Stimulated activated CD8-positive, alpha-beta memory T cell treated with anti-CD3 and anti-CD28 coated beads, Interleukin-4, amount 100 ng/mL, for 24 hours (primary cell): Measurements from ENCODE around the gene ARHGEF19.
"Not testable (repeated sequence)": the region's sequence is repeated elsewhere in the genome, so short reads cannot be mapped to it uniquely, and the experiment has no call there.

Experiments
- DNase-seq: peaks from one replicate; pipeline ENCODE4 v3.0.0-alpha.2; 2020; ENCODE audit warnings: low read depth

ARHGEF19 gene

GRCh38 chr1:16221499-16221898 lies 9.0 kb upstream of the ARHGEF19 start:
- no peak for DNase-seq

GRCh38 chr1:16219968-16220500 lies 7.6 kb upstream of the ARHGEF19 start:
- no peak for DNase-seq

GRCh38 chr1:16218674-16219071 lies 6.2 kb upstream of the ARHGEF19 start:
- DNase-seq, result no peak

- DNase-seq, result no peak
These were observed 5.7 kb upstream of the ARHGEF19 start for GRCh38 chr1:16218014-16218673.

- DNase-seq, result peak; percentile 90
These were observed 4.8 kb upstream of the ARHGEF19 start for GRCh38 chr1:16217061-16217785.

- DNase-seq, result peak; percentile 56
These were observed 3.7 kb upstream of the ARHGEF19 start for GRCh38 chr1:16215882-16216753.

- DNase-seq, result not testable (repeated sequence)
These were observed 2.8 kb upstream of the ARHGEF19 start for GRCh38 chr1:16215240-16215639.

GRCh38 chr1:16213544-16213943 lies 1.1 kb upstream of the ARHGEF19 start:
- not testable (repeated sequence) for DNase-seq

GRCh38 chr1:16213013-16213412 lies 561 bp upstream of the ARHGEF19 start:
- DNase-seq, result no peak

- DNase-seq, result no peak
These were observed 628 bp downstream of the ARHGEF19 start for GRCh38 chr1:16211824-16212223.

- no peak for DNase-seq
These were observed 1.9 kb downstream of the ARHGEF19 start for GRCh38 chr1:16210581-16210980.

- DNase-seq, result no peak
These were observed 2.5 kb downstream of the ARHGEF19 start for GRCh38 chr1:16209847-16210407.

- no peak for DNase-seq
These were observed 3.2 kb downstream of the ARHGEF19 start for GRCh38 chr1:16209132-16209846.

- DNase-seq, result no peak
These were observed 4.0 kb downstream of the ARHGEF19 start for GRCh38 chr1:16208270-16208987.

GRCh38 chr1:16207318-16208269 lies 4.9 kb downstream of the ARHGEF19 start:
- no peak for DNase-seq

- DNase-seq, result peak; percentile 87
These were observed 5.7 kb downstream of the ARHGEF19 start for GRCh38 chr1:16206547-16207317.

GRCh38 chr1:16205891-16206546 lies 6.4 kb downstream of the ARHGEF19 start:
- no peak for DNase-seq

- DNase-seq, result no peak
These were observed 7.1 kb downstream of the ARHGEF19 start for GRCh38 chr1:16205334-16205671.
